ENCODE data around the gene SPDYE1. TPM values are rescaled to one million over a fixed set of nuclear protein-coding genes. Genes with fewer than 3 reads are reported as not detected.
"Not testable (repeated sequence)": the region's sequence is repeated elsewhere in the genome, so short reads cannot be mapped to it uniquely, and the experiment has no call there.

Gene SPDYE1
- total and polyA plus RNA-seq, 2 donors (not counting 1 experiment from before 2014, with no cell fraction given): under 0.01 TPM; not detected in 1

GRCh38 chr7:43977525-43977924 lies 20.2 kb upstream of the SPDYE1 start:
- Histone ChIP-seq H2AFZ (ENCODE audit: low read length) (no peak overlapping the region), H3K79me2 (ENCODE audit: control insufficient read depth, insufficient read depth, low read length) (no peaks in the 10 kb centered on the region), H3K27ac (ENCODE audit: insufficient read depth, low read length) (no peak overlapping the region), H3K4me1 (ENCODE audit: control insufficient read depth, extremely low read depth, insufficient read depth, low read length) (no peaks in the 10 kb centered on the region), H3K9me3 (ENCODE audit: control insufficient read depth, insufficient read depth, low read depth, low read length) (no peaks in the 10 kb centered on the region), H3K9ac (ENCODE audit: insufficient read depth, low read length) (no peak overlapping the region), H4K20me1 (ENCODE audit: control insufficient read depth, extremely low read depth, insufficient read depth, low read length) (no peaks in the 10 kb centered on the region), H3K4me2 (ENCODE audit: extremely low read depth, insufficient read depth, low read length) (no peak overlapping the region), H3K36me3 (ENCODE audit: control insufficient read depth, insufficient read depth, low read length) (no peaks in the 10 kb centered on the region), H3K27me3 (ENCODE audit: control insufficient read depth, insufficient read depth, low read length) (no peaks in the 10 kb centered on the region), H3K4me3 (replicated peaks in 1 of 4; ENCODE audit: control extremely low read depth in 1 of 4, insufficient read depth in 1 of 4, low read depth in 3 of 4, low read length in 4 of 4) (no peak overlapping the region)
- no peak for DNase-seq (ENCODE audit: low read depth in 2 of 2)
- TF ChIP-seq CTCF (conservative IDR thresholded peaks at IDR 0.05 in 1 of 2, IDR thresholded peaks at IDR 0.05 in 1 of 2; ENCODE audit: low read depth in 1 of 2, low read length in 2 of 2) (no peak), EZH2 (IDR thresholded peaks at IDR 0.05; ENCODE audit: low read length, missing control alignments) (no peak)

- not testable (repeated sequence) for H3K79me2 ChIP-seq (ENCODE audit: control insufficient read depth, insufficient read depth, low read length); H3K27me3 ChIP-seq (ENCODE audit: control insufficient read depth, insufficient read depth, low read length); H3K4me3 ChIP-seq (replicated peaks in 1 of 4; ENCODE audit: control extremely low read depth in 1 of 4, insufficient read depth in 1 of 4, low read depth in 3 of 4, low read length in 4 of 4); H3K4me2 ChIP-seq (ENCODE audit: extremely low read depth, insufficient read depth, low read length); H3K36me3 ChIP-seq (ENCODE audit: control insufficient read depth, insufficient read depth, low read length); H2AFZ ChIP-seq (ENCODE audit: low read length); H3K9ac ChIP-seq (ENCODE audit: insufficient read depth, low read length); H3K27ac ChIP-seq (ENCODE audit: insufficient read depth, low read length); H3K9me3 ChIP-seq (ENCODE audit: control insufficient read depth, insufficient read depth, low read depth, low read length); H4K20me1 ChIP-seq (ENCODE audit: control insufficient read depth, extremely low read depth, insufficient read depth, low read length); DNase-seq (ENCODE audit: low read depth in 2 of 2); H3K4me1 ChIP-seq (ENCODE audit: control insufficient read depth, extremely low read depth, insufficient read depth, low read length)
Measured at GRCh38 chr7:43978102-43978501, 19.6 kb upstream of the SPDYE1 start.

- not testable (repeated sequence) for H3K27ac ChIP-seq (ENCODE audit: insufficient read depth, low read length); H3K4me1 ChIP-seq (ENCODE audit: control insufficient read depth, extremely low read depth, insufficient read depth, low read length); H3K27me3 ChIP-seq (ENCODE audit: control insufficient read depth, insufficient read depth, low read length); H4K20me1 ChIP-seq (ENCODE audit: control insufficient read depth, extremely low read depth, insufficient read depth, low read length); H3K4me3 ChIP-seq (replicated peaks in 1 of 4; ENCODE audit: control extremely low read depth in 1 of 4, insufficient read depth in 1 of 4, low read depth in 3 of 4, low read length in 4 of 4); H3K36me3 ChIP-seq (ENCODE audit: control insufficient read depth, insufficient read depth, low read length); H2AFZ ChIP-seq (ENCODE audit: low read length); H3K4me2 ChIP-seq (ENCODE audit: extremely low read depth, insufficient read depth, low read length); DNase-seq (ENCODE audit: low read depth in 2 of 2); H3K79me2 ChIP-seq (ENCODE audit: control insufficient read depth, insufficient read depth, low read length); H3K9ac ChIP-seq (ENCODE audit: insufficient read depth, low read length); H3K9me3 ChIP-seq (ENCODE audit: control insufficient read depth, insufficient read depth, low read depth, low read length)
Measured at GRCh38 chr7:43982848-43983247, 14.8 kb upstream of the SPDYE1 start.

- H3K27ac ChIP-seq (ENCODE audit: insufficient read depth, low read length); H3K4me2 ChIP-seq (ENCODE audit: extremely low read depth, insufficient read depth, low read length); H3K36me3 ChIP-seq (ENCODE audit: control insufficient read depth, insufficient read depth, low read length); H3K4me1 ChIP-seq (ENCODE audit: control insufficient read depth, extremely low read depth, insufficient read depth, low read length); H3K4me3 ChIP-seq (replicated peaks in 1 of 4; ENCODE audit: control extremely low read depth in 1 of 4, insufficient read depth in 1 of 4, low read depth in 3 of 4, low read length in 4 of 4); H4K20me1 ChIP-seq (ENCODE audit: control insufficient read depth, extremely low read depth, insufficient read depth, low read length); H3K79me2 ChIP-seq (ENCODE audit: control insufficient read depth, insufficient read depth, low read length); H3K9me3 ChIP-seq (ENCODE audit: control insufficient read depth, insufficient read depth, low read depth, low read length); H3K9ac ChIP-seq (ENCODE audit: insufficient read depth, low read length); H2AFZ ChIP-seq (ENCODE audit: low read length); H3K27me3 ChIP-seq (ENCODE audit: control insufficient read depth, insufficient read depth, low read length); DNase-seq (ENCODE audit: low read depth in 2 of 2): not testable (repeated sequence)
Measured at GRCh38 chr7:43983736-43984135, 14.0 kb upstream of the SPDYE1 start.

Data from fibroblast of lung (primary cell).